MM.1S (cell line): ENCODE measurements around the gene THOC2.
"Not testable (repeated sequence)": the region's sequence is repeated elsewhere in the genome, so short reads cannot be mapped to it uniquely, and the experiment has no call there.

ENCODE experiments used
- DNase-seq: peaks from one replicate; pipeline ENCODE4 v3.0.0-alpha.2; 2015
- H2AFZ ChIP-seq: fragments of 300-600 bp; sonication (generic); 2 replicates; pipeline ENCODE4 v1.6.0; 2016; ENCODE audit warnings: antibody characterized with exemption, low read length
- H3F3A ChIP-seq: fragments of 300-600 bp; sonication (generic); 2 replicates; pipeline ENCODE4 v1.6.1; 2016; ENCODE audit warnings: mild to moderate bottlenecking, antibody characterized with exemption, low read length, moderate library complexity, mixed read lengths; ENCODE audit not compliant: insufficient read depth
- H3K27ac ChIP-seq: fragments of 300-600 bp; sonication (generic); 2 replicates; pipeline ENCODE4 v1.5.1; 2016; ENCODE audit warnings: mild to moderate bottlenecking, low read length
- H3K27me3 ChIP-seq: fragments of 300-600 bp; sonication (generic); replicated peaks from 2 replicates; pipeline ENCODE4 v1.6.0; 2016; ENCODE audit warnings: low read length; ENCODE audit not compliant: insufficient read depth
- H3K36me3 ChIP-seq: fragments of 300-600 bp; sonication (generic); replicated peaks from 2 replicates; pipeline ENCODE4 v1.6.1; 2016; ENCODE audit warnings: mild to moderate bottlenecking, low read length, mixed read lengths; ENCODE audit not compliant: insufficient read depth
- H3K4me1 ChIP-seq: fragments of 300-600 bp; sonication (generic); 2 replicates; pipeline ENCODE4 v1.6.1; 2016; ENCODE audit warnings: low read length, mixed read lengths
- H3K4me2 ChIP-seq: fragments of 300-600 bp; sonication (generic); 2 replicates; pipeline ENCODE4 v1.6.0; 2016; ENCODE audit warnings: low read depth, low read length
- H3K4me3 ChIP-seq: fragments of 300-600 bp; sonication (generic); 2 replicates; pipeline ENCODE4 v1.5.1; 2016; ENCODE audit warnings: low read length, mixed read lengths
- H3K79me2 ChIP-seq: fragments of 300-600 bp; sonication (generic); 2 replicates; pipeline ENCODE4 v1.6.1; 2016; ENCODE audit warnings: mixed run types, low read length, mixed read lengths
- H3K9ac ChIP-seq: fragments of 300-600 bp; sonication (generic); 2 replicates; pipeline ENCODE4 v1.6.1; 2016; ENCODE audit warnings: low read length, mixed read lengths
- H3K9me2 ChIP-seq: fragments of 300-600 bp; sonication (generic); replicated peaks from 2 replicates; pipeline ENCODE4 v1.6.1; 2016; ENCODE audit warnings: mild to moderate bottlenecking, low read length, mixed read lengths; ENCODE audit not compliant: insufficient read depth
- H3K9me3 ChIP-seq: fragments of 300-600 bp; sonication (generic); replicated peaks from 2 replicates; pipeline ENCODE4 v1.6.1; 2016; ENCODE audit warnings: mild to moderate bottlenecking, low read length, mixed read lengths; ENCODE audit not compliant: insufficient read depth
- H4K20me1 ChIP-seq: fragments of 300-600 bp; sonication (generic); 2 replicates; pipeline ENCODE4 v1.6.1; 2016; ENCODE audit warnings: mild to moderate bottlenecking, low read length, moderate library complexity, mixed read lengths; ENCODE audit not compliant: insufficient read depth
- EZH2 ChIP-seq: fragments of 300-600 bp; sonication (generic); optimal IDR thresholded peaks from 2 replicates; pipeline ENCODE3; 2017; ENCODE audit warnings: low read depth, mild to moderate bottlenecking, antibody characterized with exemption, low read length, mixed read lengths
- EZH2phosphoT487 ChIP-seq: fragments of 300-600 bp; sonication (generic); IDR thresholded peaks from 2 replicates; pipeline ENCODE4 v1.6.1; 2018; ENCODE audit warnings: antibody characterized with exemption, low read length
- TF ChIP-seq, protein P1 (sequence below): fragments of 300-600 bp; sonication (generic); IDR thresholded peaks from 2 replicates; pipeline ENCODE4 v1.5.1; 2016; ENCODE audit warnings: antibody characterized with exemption, low read length, mixed read lengths

The THOC2 gene, protein sequence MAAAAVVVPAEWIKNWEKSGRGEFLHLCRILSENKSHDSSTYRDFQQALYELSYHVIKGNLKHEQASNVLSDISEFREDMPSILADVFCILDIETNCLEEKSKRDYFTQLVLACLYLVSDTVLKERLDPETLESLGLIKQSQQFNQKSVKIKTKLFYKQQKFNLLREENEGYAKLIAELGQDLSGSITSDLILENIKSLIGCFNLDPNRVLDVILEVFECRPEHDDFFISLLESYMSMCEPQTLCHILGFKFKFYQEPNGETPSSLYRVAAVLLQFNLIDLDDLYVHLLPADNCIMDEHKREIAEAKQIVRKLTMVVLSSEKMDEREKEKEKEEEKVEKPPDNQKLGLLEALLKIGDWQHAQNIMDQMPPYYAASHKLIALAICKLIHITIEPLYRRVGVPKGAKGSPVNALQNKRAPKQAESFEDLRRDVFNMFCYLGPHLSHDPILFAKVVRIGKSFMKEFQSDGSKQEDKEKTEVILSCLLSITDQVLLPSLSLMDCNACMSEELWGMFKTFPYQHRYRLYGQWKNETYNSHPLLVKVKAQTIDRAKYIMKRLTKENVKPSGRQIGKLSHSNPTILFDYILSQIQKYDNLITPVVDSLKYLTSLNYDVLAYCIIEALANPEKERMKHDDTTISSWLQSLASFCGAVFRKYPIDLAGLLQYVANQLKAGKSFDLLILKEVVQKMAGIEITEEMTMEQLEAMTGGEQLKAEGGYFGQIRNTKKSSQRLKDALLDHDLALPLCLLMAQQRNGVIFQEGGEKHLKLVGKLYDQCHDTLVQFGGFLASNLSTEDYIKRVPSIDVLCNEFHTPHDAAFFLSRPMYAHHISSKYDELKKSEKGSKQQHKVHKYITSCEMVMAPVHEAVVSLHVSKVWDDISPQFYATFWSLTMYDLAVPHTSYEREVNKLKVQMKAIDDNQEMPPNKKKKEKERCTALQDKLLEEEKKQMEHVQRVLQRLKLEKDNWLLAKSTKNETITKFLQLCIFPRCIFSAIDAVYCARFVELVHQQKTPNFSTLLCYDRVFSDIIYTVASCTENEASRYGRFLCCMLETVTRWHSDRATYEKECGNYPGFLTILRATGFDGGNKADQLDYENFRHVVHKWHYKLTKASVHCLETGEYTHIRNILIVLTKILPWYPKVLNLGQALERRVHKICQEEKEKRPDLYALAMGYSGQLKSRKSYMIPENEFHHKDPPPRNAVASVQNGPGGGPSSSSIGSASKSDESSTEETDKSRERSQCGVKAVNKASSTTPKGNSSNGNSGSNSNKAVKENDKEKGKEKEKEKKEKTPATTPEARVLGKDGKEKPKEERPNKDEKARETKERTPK (N-terminal part only)

DNA sequence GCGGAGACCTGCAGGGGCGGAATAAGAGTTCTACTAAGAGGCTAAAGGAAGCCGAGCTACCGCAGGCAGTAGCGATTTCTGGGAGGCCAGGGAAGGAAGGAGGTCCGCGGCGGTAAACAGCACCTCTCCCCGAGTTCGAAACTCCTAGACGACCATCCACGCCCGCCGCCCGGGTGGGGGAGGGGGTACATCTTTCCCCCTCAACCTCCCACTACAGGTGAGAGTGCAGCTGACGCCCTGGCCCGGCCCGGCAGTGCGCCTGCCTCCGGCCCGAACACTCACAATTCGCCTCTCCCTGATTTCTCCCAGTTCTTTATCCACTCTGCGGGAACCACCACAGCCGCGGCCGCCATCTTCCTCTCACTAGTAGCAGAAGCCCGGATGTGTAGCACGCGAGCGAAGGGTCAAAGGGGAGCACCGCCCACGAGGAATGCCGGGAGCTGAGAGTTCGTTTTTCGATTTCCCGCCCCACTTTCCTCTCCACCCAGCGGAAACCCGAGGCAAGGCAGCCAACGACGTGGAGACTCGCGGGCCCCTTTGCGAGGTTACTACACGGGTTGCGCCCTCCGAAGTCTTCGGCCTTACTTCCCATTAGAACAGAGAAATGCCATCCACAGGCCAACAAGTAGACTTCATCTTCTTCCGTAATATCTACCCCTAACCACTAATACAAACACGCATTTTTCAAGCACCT, at the start of gene THOC2:
THOC2 (minus strand) TSS at position 383 of the 694 bp plus-strand sequence; CDS start at position 353, 30 bp downstream.
- Histone ChIP-seq H3F3A (no peaks in the 10 kb centered on the region), H3K4me1 (no peaks in the 10 kb centered on the region), H4K20me1 (no peaks in the 10 kb centered on the region), H3K4me2 (peak within 1 kb of the TSS; percentile 64), H3K9me2 (no peaks in the 10 kb centered on the region), H3K4me3 (peak within 1 kb of the TSS; percentile 79), H3K27ac (peak within 1 kb of the TSS; percentile 47; the same call in 1 of the 2 replicates), H3K9ac (peak within 1 kb of the TSS; percentile 81), H2AFZ (peak within 1 kb of the TSS; percentile 52), H3K36me3 (no peaks in the 10 kb centered on the region), H3K79me2 (peaks cover 51% of the 10 kb centered on the region), H3K27me3 (no peaks in the 10 kb centered on the region), H3K9me3 (no peaks in the 10 kb centered on the region)
- DNase-seq, result peak; percentile 82
- TF ChIP-seq EZH2phosphoT487 (no peak), EZH2 (no peak)
- TF ChIP-seq, protein P1, sequence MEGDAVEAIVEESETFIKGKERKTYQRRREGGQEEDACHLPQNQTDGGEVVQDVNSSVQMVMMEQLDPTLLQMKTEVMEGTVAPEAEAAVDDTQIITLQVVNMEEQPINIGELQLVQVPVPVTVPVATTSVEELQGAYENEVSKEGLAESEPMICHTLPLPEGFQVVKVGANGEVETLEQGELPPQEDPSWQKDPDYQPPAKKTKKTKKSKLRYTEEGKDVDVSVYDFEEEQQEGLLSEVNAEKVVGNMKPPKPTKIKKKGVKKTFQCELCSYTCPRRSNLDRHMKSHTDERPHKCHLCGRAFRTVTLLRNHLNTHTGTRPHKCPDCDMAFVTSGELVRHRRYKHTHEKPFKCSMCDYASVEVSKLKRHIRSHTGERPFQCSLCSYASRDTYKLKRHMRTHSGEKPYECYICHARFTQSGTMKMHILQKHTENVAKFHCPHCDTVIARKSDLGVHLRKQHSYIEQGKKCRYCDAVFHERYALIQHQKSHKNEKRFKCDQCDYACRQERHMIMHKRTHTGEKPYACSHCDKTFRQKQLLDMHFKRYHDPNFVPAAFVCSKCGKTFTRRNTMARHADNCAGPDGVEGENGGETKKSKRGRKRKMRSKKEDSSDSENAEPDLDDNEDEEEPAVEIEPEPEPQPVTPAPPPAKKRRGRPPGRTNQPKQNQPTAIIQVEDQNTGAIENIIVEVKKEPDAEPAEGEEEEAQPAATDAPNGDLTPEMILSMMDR, result peak; percentile 21

DNA sequence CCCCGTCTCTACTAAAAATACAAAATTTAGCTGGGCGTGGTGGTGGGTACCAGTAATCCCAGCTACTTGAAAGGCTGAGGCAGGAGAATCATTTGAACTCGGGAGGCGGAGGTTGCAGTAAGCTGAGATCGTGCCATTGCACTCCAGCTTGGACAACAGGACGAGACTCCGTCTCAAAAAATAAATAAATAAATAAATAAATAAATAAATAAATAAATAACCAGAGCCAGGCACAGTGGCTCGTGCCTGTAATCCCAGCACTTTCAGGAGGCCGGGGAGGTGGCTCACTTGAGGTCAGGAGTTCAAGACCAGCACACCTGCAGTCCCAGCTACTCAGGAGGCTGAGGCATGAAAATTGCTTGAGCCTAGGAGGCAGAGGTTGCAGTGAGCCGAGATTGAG, 48.9 kb upstream of the THOC2 start:
- not testable (repeated sequence) for H3K9ac ChIP-seq, H3K9me2 ChIP-seq, H3K4me2 ChIP-seq, DNase-seq, H3K9me3 ChIP-seq, H3K79me2 ChIP-seq, H3K4me3 ChIP-seq, H2AFZ ChIP-seq, H3F3A ChIP-seq, H3K4me1 ChIP-seq, H4K20me1 ChIP-seq, H3K36me3 ChIP-seq, H3K27ac ChIP-seq, H3K27me3 ChIP-seq

DNA sequence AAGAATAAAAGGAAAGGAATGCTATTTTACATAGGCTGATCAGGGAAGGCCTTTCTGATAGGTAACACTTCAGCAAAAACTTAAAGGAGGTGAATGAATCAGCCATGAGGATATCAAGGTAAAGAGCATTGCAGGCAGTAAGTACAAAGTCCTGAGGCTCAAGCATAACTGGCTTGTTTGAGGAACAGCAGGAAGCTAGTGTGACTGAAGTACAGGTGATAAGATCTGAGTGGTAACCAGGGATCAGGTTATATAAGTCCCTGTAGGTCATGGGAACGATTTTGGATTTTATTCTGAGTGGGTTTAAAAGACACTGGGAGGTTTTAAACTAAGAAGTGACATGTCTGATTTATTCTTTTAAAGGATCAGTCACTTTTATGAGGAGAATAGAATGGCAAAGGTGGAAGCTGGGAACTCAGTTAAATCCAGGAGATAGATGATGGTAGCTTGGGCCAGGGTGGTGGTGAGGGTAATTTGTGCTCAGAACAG, 47.1 kb upstream of the THOC2 start:
- Histone ChIP-seq H4K20me1 (no peaks in the 10 kb centered on the region), H3F3A (peaks cover under 1% of the 10 kb centered on the region; the same call in 1 of the 2 replicates), H3K27ac (no peak overlapping the region), H2AFZ (no peak overlapping the region), H3K9me2 (no peaks in the 10 kb centered on the region), H3K9me3 (no peaks in the 10 kb centered on the region), H3K9ac (no peak overlapping the region), H3K79me2 (no peaks in the 10 kb centered on the region), H3K27me3 (no peaks in the 10 kb centered on the region), H3K36me3 (no peaks in the 10 kb centered on the region), H3K4me3 (no peak overlapping the region), H3K4me1 (no peaks in the 10 kb centered on the region), H3K4me2 (no peak overlapping the region)
- no peak for DNase-seq
- TF ChIP-seq, protein P1, result no peak
